PC-9 (cell line): ENCODE data around the gene PALLD.

Experiments used
- EZH2 ChIP-seq: fragments of 200-600 bp; sonication (generic); IDR thresholded peaks from 2 replicates; pipeline ENCODE4 v1.8.0; 2017; ENCODE audit warnings: antibody characterized with exemption, low read depth
- TF ChIP-seq, protein P1 (sequence below): fragments of 200-600 bp; sonication (generic); conservative IDR thresholded peaks from 2 replicates; pipeline ENCODE4 v1.6.1; 2017; ENCODE audit warnings: mixed run types, antibody characterized with exemption, mild to moderate bottlenecking, moderate library complexity

DNA sequence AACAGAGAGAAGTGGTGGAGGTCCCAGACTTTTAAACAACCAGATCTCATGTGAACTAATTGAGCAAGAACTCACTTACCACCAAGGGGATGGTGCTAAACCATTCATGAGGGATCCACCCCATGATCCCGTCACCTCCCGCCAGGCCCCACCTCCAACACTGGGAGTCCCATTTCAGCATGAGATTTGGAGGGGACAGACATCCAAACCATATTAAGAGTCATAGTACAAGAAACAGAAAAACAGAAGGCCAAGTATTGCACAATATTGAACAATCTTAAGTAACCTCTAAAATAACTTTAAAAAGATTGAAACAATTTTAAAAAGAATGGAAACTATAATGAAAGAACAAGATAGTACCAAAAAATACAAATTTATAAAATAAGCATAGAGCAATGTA is 403.2 kb downstream of the PALLD start:
- TF ChIP-seq, protein P1, sequence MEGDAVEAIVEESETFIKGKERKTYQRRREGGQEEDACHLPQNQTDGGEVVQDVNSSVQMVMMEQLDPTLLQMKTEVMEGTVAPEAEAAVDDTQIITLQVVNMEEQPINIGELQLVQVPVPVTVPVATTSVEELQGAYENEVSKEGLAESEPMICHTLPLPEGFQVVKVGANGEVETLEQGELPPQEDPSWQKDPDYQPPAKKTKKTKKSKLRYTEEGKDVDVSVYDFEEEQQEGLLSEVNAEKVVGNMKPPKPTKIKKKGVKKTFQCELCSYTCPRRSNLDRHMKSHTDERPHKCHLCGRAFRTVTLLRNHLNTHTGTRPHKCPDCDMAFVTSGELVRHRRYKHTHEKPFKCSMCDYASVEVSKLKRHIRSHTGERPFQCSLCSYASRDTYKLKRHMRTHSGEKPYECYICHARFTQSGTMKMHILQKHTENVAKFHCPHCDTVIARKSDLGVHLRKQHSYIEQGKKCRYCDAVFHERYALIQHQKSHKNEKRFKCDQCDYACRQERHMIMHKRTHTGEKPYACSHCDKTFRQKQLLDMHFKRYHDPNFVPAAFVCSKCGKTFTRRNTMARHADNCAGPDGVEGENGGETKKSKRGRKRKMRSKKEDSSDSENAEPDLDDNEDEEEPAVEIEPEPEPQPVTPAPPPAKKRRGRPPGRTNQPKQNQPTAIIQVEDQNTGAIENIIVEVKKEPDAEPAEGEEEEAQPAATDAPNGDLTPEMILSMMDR: no peak
- TF ChIP-seq EZH2: no peak
